ENCODE measurements around the gene STK4.

GRCh38 chr20:45044601-45045000 is 78.3 kb downstream of the STK4 start:
- TF ChIP-seq, protein P1, sequence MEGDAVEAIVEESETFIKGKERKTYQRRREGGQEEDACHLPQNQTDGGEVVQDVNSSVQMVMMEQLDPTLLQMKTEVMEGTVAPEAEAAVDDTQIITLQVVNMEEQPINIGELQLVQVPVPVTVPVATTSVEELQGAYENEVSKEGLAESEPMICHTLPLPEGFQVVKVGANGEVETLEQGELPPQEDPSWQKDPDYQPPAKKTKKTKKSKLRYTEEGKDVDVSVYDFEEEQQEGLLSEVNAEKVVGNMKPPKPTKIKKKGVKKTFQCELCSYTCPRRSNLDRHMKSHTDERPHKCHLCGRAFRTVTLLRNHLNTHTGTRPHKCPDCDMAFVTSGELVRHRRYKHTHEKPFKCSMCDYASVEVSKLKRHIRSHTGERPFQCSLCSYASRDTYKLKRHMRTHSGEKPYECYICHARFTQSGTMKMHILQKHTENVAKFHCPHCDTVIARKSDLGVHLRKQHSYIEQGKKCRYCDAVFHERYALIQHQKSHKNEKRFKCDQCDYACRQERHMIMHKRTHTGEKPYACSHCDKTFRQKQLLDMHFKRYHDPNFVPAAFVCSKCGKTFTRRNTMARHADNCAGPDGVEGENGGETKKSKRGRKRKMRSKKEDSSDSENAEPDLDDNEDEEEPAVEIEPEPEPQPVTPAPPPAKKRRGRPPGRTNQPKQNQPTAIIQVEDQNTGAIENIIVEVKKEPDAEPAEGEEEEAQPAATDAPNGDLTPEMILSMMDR (IDR thresholded peaks at IDR 0.05), result no peak
- TF ChIP-seq POLR2AphosphoS5 (IDR thresholded peaks at IDR 0.05), result no peak
- no peak for TF ChIP-seq POLR2A (IDR thresholded peaks at IDR 0.05)

Data from suprapubic skin (tissue), 4 donors.